Fibroblast of skin of right biceps (primary cell): Measurements from ENCODE around the gene JAZF1.
A peak's percentile ranks its signal among the peaks of the same experiment; 100 is the strongest.

Experiments
- DNase-seq: peaks from one replicate; pipeline ENCODE4 v3.0.0-alpha.2; 2013

The JAZF1 gene

GRCh38 chr7:27958933-27959548 is 221.6 kb downstream of the JAZF1 start:
- no peak for DNase-seq

DNA sequence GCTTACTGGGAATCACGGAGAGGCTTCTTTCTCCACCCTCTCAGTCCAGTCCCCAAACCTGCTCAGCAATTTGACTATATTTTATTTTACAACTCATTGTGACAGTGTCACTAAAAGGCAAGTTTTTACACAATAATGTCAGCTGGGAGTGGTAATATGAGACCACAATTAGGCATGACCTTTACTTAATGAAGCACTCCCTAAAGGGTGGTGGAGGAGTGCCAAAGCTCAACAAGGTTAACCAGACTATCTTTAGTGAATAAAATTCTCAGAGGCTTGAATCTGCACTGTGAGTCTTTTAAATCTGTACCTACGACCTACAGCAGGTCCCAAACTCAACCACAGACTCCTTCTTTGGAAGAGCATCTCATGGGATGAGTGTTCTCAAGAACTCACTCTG is 225.0 kb downstream of the JAZF1 start:
- DNase-seq: no peak

DNA sequence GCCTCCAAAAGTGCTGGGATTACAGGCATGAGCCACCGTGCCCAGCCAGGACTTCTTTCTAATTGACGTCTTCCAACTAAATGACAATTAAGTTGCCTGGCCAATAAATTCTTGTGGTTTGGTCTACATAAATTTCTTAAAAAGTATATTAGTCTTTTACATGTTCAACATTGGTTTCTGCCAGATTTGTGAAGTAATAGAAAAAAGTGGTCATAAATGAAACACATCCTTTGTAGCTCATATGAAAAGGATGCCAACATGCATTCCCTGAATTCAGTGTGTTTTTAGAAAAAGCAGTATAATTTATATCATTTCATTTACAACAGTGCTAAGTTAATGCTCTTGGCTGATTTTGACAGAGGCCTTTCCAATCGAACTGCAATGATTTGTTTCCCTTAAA is 225.6 kb downstream of the JAZF1 start:
- DNase-seq: no peak

DNA sequence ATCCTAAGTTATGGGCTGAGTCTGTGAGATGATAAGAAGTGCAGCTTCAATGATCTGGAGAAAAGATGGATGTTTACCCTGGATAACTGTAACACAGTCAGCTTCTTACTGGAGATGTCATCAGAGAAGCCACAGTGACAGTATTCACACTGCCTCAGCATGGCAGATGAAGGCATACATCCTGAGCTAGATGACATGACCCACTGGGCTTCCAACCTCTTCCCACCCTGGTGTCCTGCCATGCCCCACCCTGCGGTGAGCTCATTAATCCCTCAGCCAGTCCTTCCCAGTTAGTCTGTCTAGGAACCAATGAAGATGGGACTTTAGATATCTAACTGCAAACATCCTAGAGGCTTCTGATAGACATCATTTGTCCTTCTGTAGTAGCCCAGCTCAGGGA is 226.8 kb downstream of the JAZF1 start:
- DNase-seq: no peak

- DNase-seq: no peak
These were observed 227.2 kb downstream of the JAZF1 start for GRCh38 chr7:27953361-27953760.

DNA sequence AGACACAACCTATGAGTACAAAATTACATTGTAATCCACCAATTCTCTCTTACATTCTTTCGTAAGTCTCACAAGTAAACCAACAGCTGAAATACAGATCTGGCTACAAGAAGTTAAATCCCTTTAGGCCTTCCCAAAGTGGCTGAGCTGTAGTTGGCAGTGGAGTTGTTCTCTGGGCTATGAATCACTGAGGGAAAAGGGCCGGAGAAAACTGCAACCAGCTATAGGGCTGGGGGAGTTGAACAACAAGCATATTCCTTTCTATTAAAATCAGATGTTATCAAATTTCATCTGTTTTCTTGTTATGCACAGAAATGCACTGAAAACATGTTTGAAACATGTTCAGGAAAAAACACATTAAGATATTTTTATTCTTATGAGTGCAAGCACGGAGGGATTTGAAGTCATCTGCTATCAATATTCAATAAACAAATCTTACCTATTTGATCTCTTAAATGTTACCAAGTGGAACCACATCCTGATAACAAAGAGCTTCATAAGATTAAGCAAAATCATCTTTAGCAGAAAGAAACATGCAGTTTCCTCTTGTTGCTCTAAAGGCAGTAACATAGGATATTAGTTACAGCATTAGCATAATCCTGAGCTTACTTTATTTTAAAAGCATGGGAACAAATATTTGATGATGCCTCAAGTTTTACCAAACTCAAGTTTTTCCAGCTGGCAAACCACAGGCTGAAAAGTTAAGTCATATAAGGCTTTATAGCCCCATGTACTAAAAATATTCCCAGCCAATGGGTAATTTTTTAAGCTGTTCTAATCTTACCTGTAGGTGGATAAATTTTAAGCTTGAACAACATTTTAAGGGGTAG is 227.9 kb downstream of the JAZF1 start:
- peak; percentile 71 for DNase-seq

- DNase-seq: no peak
These were observed 230.5 kb downstream of the JAZF1 start for GRCh38 chr7:27950123-27950522.

GRCh38 chr7:27948861-27949260 is 231.7 kb downstream of the JAZF1 start:
- no peak for DNase-seq

DNA sequence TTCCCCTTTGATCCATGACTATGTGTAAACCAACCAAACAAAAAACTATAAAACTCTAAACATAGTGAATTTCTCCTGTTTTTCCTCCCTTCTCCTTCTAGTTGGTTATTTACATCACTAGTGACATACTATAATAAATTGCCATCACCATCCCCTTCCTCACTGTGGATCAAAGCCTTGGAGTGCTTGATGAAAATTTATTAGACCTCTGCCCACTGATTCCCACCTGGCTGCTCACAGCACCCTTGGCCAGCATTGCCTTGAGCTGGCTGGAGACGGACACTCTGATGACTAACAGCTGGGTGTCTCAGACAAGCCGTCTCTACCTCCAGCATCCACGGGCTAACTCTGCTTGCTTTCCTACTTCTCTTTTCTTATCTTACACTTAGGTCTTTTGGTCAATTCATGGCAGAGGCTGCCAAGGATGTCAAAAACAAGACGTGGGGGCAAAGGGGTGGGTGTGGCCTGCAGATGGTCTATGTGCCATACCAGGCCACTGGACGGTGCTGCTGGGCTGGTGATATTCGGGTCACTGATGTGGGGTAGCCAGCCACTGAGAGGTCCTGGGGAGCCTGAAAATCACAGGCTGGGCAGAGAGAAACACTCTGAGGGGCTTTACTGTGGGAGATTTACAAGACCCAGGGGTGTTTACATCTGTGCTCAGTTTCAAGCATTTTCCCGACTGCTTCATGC is 232.9 kb downstream of the JAZF1 start:
- peak; percentile 22 for DNase-seq

DNA sequence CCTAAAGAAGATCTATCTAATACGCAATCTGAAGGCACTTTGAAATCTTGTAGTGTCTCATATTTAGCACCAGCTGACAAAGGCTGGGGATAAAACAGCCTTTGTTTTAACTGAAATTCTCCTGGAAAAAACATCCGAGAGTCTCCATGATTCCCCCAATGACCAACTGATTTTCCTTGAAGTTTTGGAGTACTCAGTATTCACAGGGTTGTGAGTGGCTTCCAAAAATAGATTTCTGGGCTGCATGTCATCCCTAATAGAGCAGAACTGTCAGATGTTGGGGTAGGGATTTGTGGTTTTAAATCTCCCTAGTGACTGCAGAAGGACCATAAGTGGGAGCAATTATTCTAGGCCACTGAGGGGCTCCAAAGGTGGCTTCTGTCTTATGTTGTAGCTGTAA is 234.2 kb downstream of the JAZF1 start:
- no peak for DNase-seq

DNA sequence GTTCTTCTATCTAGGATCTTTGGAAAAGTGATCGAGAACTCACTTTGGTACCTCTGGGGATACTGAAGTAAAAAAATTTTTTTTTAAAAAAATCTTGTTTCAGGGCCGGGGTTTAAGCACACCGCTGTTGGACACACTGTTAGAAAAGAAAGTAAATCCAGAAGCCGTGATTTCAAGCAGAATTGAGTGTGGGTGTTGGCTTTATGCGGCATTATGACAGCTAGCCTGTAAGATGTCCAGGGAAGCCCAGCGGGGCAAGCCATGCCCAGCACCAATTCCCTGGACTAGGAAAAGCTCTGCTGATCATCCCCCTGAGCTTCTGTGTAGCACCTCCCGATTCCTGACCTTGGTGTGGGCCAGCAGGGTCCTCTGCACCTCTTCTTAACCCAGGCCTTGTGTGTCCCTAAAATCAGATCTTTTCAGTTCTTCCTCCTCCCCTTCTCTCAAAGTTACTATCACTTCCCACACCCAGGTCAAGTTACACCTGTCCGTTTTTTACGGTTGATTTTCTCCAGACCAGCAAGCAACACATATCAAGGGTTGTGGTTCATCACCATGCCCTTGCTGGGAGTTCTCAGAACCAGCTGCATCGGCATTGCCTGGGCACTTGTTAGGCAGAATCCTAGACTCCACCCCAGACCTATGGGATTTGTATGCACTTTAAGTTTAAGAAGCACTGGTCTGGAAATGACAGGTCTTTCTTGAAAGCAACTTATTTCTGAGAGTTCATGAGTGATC is 235.4 kb downstream of the JAZF1 start:
- DNase-seq: no peak

DNA sequence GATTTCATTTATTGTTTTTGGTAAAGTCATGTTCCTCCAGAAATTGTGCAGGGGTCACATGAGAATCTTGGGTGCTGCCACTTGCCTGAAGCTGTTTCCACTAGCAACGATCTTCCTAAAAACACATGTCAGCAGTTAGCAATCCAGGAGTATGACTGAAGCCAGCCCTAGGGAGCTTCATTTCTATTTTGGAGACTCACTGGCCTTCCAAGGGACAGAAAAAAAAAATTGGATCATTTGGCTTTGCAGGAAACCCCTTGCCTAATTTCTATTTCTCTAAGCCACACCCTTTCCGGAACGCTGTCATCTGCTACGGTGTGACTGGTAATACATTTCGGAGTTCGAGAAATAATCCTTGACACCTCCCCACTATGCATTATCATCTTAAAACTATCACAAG is 236.0 kb downstream of the JAZF1 start:
- DNase-seq: no peak

GRCh38 chr7:27943241-27943640 is 237.4 kb downstream of the JAZF1 start:
- DNase-seq: peak; percentile 73

GRCh38 chr7:27942711-27943110 is 237.9 kb downstream of the JAZF1 start:
- no peak for DNase-seq

DNA sequence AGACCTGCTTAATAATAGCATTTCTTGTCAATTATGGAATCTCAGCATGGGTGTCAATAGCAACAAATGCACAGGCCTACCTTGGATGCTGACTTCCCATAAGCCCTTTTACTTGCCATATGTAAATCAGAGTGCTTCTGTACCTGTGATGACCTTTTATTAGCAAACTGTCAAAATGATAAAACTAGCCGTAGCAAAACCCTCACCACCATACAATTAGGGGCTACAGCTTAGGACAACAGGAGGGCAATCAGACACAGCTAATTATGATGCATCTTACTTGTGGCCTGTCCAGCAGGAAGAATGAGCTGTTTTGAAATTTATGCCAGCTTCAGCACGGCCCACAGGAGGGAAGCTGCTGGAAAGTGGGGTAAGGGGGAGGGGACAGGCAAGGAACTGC is 239.1 kb downstream of the JAZF1 start:
- DNase-seq: no peak

DNA sequence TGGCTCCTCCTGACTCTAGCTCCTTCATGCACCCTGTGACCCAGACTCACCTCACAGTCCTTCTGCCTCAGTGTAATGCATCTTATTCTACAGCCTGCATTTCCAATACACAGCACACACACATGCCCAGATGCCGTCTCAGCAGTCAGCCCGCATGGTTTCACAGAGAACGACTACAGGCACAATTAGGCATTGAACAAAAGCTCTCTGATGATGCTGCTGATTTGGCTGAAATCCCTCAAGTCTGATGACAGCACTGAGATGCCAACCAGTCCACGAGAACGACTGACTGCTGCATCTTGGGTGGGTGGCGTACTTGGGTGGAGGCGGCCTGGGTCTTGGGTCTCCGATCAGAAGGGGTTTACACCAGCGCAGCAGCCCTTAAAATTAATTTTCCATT is 240.3 kb downstream of the JAZF1 start:
- no peak for DNase-seq

DNA sequence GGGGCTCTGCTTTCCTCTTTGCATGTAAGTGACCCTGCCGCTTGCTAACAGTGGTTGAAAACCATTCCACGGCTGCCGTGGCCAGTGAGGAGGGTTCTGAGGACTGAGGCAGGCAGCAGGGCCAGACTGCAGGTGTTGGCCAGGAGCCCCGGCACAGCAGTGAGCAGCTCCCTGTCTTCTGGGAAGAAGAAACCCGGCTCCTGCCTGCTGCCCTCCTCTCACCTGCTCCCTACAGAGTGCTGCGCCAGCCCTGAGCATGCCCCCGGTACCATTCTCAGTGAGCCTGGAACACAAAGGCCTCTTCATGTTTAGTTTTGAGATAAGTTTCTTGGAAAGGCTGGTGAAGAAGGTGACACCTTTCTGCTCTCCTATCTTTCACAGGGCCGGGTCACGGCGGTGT is 240.7 kb downstream of the JAZF1 start:
- no peak for DNase-seq

DNA sequence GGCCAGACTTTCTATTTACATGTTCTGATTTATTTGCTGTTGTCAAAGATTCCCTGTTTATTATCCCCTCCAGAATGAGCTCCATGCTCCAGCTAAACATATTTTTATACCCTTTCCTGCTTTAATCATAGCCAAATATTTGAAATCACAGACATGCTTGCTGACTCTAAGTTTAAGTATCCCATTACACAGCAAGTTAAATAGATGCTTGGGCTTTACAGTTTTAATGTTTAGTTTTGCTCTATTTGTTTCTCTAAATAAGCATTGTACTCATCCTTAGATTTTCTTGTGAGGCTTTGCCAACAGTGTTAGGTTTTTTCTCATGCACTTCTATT is 243.9 kb downstream of the JAZF1 start:
- DNase-seq: no peak

GRCh38 chr7:27936047-27936767 is 244.4 kb downstream of the JAZF1 start:
- DNase-seq: no peak

GRCh38 chr7:27933671-27934565 is 246.7 kb downstream of the JAZF1 start:
- peak; percentile 61 for DNase-seq

GRCh38 chr7:27930910-27931476 is 249.6 kb downstream of the JAZF1 start:
- DNase-seq: no peak
